ENCODE data around the gene ALDH1B1.
A peak's percentile ranks its signal among the peaks of the same experiment; 100 is the strongest.

Gene ALDH1B1

DNA sequence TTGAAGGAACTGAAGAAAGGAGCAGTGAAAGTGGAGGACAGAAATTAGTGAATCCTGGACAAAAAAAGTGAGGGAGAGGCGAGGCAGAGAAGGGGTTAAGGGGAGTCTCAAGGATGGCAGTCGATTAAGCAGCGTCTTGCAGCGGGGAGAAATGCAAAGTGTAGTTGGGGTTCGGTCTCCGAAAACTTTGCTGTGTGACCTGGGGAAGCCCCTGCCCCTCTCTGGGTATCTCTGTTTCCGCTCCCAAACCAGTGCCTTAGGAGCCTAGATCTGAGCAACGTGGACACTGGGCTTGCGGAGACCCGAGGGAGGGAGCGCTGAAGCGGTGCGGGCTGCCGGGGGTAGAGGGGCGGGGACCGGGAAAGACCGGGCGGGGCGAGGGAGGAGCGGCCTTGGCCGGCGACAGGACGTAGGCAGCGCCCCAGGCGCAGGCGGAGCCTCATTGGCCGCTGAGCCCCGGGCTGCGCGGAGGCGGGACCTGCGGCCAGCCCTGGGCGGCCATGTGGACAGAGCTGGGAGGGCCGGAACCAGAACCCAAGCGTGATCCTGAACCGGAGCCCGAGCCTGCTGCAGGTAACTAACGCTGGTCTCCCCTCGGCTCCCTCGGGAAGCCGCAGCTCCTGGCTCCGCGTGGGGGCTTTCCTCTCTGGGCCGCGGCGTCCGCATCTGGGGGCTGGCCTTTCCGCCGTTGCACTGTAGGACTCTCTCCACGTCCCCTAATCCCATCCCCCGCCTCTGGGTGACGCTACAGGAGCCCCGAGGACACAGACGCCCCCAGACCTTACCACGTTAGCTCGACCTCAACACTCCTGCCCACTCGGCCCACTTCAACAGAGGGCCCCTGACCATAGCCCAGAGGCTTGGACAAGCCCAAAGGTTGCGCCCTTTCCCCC, at the start of gene ALDH1B1:
ALDH1B1 (plus strand) TSS at position 468 of the 893 bp plus-strand sequence. CDS start 3,047 bp downstream, outside the sequence.
- H3K27me3 Mint-ChIP-seq = no peaks in the 10 kb centered on the region
- peaks cover 16% of the 10 kb centered on the region for H3K4me1 Mint-ChIP-seq
- peaks cover 9% of the 10 kb centered on the region for H3K36me3 Mint-ChIP-seq
- H3K4me3 Mint-ChIP-seq = peak within 1 kb of the TSS; percentile 89
- no peaks in the 10 kb centered on the region for H3K9me3 Mint-ChIP-seq
- H3K27ac Mint-ChIP-seq = peak within 1 kb of the TSS; percentile 60

DNA sequence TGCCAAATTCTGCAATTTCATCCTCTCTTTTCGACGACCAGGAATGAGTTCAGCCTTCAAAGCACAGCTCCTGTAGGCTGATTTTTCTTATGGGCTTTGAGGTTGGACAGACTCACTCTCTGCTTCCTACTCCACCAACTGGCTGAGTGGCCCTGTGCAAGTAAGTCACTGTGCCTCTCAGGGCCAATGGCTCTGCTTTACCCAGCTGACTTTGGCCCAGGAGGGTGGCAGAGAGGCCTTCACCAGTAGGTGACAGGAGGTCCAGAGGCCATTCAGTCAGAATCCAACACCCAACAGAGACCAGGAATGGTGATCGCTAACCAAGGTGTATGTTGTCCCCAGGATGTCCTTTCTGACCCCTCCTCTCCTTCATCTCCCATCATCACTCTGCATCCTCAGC, 49.5 kb upstream of the ALDH1B1 start:
- no peaks in the 10 kb centered on the region for H3K36me3 Mint-ChIP-seq
- H3K9me3 Mint-ChIP-seq = no peaks in the 10 kb centered on the region
- H3K4me3 Mint-ChIP-seq = no peak overlapping the region
- no peak overlapping the region for H3K27ac Mint-ChIP-seq
- no peaks in the 10 kb centered on the region for H3K4me1 Mint-ChIP-seq
- H3K27me3 Mint-ChIP-seq = no peaks in the 10 kb centered on the region

DNA sequence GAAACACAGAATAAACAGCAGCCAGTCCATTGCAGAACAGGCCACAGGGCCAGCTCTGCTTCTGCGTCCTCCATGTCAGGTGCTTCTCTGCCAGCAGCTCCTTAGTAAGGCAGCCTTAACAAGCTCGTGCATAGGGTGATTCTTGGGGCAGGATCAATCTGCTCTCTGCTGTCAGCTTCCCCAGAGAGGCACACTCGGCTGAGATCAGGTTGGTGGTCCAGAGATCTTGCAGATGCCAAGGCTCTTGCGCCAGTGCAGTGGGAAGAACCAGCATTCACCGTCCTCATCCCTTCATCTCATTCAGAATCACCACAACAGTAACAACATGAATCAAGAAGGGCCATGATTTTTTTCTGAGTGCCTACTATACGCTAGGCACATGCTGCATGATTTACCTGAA, 49.0 kb upstream of the ALDH1B1 start:
- H3K27me3 Mint-ChIP-seq = peaks cover 2% of the 10 kb centered on the region
- H3K4me3 Mint-ChIP-seq = no peak overlapping the region
- no peaks in the 10 kb centered on the region for H3K9me3 Mint-ChIP-seq
- H3K4me1 Mint-ChIP-seq = no peaks in the 10 kb centered on the region
- no peaks in the 10 kb centered on the region for H3K36me3 Mint-ChIP-seq
- no peak overlapping the region for H3K27ac Mint-ChIP-seq

DNA sequence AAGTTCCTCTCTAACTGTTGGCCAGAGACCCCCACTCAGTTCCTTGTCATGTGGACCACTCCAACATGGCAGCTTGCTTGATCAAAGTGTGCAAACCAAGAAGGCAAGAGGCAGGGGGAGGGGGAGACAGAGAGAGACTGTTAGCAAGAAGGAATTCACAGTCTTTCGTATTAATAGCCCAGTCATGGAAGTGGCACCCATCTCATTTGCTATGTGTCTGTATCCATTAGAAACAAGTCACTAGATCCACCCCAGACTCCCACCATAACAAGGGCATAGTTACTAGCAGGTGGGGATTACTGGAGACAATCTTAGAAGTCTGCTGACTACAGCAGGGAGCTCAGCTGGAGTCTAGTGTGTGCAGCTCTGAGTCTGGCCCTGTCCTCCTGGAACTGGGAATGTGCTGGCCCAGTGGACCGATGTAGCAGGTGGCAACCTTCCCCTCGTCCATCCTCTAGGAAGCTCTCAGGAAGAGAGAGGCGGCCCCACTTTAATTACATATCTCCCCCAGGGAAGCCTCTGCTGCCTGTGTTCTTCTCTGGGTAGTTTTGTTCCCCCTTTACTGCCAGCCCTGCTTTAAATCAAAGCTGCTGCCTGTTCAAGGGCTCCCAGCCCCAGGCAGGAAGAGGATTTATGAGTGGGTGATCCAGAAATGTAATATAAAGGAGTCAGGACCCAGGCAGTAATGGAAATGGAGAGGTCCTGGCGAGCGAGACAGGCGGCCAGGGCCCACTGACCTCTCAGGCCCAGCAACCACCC, 47.8 kb upstream of the ALDH1B1 start:
- Mint-ChIP-seq H3K27ac (no peak overlapping the region), H3K27me3 (peaks cover 2% of the 10 kb centered on the region), H3K4me1 (no peaks in the 10 kb centered on the region), H3K36me3 (no peaks in the 10 kb centered on the region), H3K9me3 (no peaks in the 10 kb centered on the region), H3K4me3 (no peak overlapping the region)

DNA sequence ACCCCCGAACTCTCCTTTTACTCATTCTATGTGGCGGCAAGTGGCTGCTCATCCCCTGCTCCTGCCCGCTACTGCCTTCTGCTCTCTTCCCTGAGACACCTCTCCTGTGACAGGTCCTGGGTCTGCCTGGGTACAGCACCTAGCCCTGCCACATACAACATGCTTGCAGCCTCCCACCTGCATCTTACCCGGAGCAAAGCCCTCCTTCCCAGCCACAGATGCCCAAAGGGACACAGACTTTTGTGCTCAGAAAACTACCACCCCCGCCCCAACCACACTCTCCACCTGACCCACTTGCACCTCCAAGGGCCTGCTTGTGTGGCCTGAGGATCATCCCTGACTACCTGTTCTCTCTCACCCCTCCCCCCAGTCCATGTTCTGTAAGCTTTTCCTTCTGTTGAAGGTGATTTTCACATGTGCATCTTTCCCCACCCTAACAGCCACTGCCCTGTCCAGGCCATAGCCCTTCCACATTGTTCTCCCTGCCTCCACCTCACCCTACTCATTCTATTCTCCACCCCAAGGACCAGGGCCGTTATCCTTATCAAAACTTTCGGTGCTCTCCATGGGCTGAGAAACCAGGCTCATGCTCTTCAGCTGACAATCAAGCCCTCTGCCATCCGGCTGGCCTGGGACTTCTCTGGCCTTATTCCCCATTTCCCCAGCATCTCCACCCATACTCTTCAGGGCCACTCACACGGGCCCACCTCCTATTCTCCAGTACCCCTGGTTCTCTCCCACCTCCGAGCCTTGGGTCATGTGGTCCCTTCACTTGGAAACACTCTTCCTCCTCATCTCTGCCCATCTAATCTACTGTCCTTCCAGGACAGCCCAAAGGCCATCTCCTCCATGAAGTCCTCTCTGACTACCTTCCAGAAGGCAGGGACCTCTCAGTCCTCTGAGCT, 46.4 kb upstream of the ALDH1B1 start:
- H3K4me3 Mint-ChIP-seq = no peak overlapping the region
- H3K9me3 Mint-ChIP-seq = no peaks in the 10 kb centered on the region
- H3K4me1 Mint-ChIP-seq = no peaks in the 10 kb centered on the region
- H3K36me3 Mint-ChIP-seq = no peaks in the 10 kb centered on the region
- peaks cover 2% of the 10 kb centered on the region for H3K27me3 Mint-ChIP-seq
- H3K27ac Mint-ChIP-seq = no peak overlapping the region

DNA sequence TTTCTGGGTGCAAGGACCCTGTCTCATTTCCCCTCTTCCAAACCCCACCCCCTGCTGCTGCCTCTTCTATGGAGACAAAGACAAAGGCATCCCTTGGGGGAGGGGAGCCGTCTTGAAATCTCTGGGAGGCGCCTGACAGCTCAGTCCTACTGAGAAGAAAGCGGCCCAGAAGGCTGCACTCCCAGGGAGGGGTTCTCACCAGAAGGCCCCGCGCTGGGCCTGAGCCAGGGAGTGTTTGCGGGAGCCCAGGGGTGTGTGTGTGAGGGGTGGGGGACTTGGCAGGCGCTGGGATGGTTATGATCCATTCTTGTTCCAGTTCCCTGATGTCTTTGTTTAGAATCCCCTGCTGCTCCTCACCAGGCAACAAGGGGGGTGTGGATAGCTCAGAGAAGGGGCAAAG, 45.7 kb upstream of the ALDH1B1 start:
- Mint-ChIP-seq H3K9me3 (no peaks in the 10 kb centered on the region), H3K27ac (no peak overlapping the region), H3K4me1 (no peaks in the 10 kb centered on the region), H3K36me3 (no peaks in the 10 kb centered on the region), H3K27me3 (peaks cover 2% of the 10 kb centered on the region), H3K4me3 (no peak overlapping the region)

DNA sequence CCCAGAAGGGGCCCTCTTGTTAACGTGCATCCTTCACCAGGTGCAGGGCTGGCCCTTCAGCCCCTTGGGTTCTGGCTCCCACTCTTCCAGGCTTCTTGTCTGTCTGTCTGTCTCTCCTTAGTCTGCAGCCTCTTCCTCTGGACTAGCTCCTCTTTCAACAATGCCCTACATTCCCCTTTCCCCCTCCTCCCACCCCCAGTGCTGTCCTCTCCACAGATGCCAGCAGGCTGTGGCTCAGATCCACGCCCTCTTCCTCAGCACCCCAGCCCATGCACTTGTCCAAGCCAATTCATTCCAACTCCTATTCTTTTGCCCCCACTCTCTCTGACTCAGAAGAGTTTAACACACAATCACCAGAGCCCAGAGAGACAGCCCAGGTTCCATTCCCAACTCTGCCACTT, 45.2 kb upstream of the ALDH1B1 start:
- Mint-ChIP-seq H3K4me3 (no peak overlapping the region), H3K27me3 (peaks cover 2% of the 10 kb centered on the region)

DNA sequence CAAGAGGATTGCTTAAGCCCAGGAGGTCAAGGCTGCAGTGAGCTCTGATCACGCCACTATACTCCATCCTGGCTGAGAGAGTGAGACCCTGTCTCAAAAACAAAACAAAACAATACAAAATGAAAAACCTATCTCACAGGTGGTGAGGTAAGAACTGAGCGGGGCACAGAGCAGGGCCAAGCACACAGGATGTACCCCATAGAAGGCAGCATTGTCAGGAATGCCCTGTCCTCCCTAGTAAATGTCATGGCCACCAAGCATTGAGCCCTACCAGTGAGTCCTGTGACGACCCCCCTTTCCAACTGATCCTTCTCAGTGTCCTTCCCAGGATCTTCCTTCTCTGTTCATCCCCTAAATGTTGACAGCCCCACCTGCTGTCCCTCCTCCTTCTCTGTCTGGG, 44.6 kb upstream of the ALDH1B1 start:
- Mint-ChIP-seq H3K4me1 (no peaks in the 10 kb centered on the region), H3K36me3 (no peaks in the 10 kb centered on the region), H3K4me3 (no peak overlapping the region), H3K27ac (no peak overlapping the region), H3K9me3 (no peaks in the 10 kb centered on the region), H3K27me3 (peaks cover 2% of the 10 kb centered on the region)

More for the DNA sequence above, 45.2 kb upstream of the ALDH1B1 start:
- no peaks in the 10 kb centered on the region for H3K4me1 Mint-ChIP-seq
- no peak overlapping the region for H3K27ac Mint-ChIP-seq
- H3K36me3 Mint-ChIP-seq = no peaks in the 10 kb centered on the region
- no peaks in the 10 kb centered on the region for H3K9me3 Mint-ChIP-seq

DNA sequence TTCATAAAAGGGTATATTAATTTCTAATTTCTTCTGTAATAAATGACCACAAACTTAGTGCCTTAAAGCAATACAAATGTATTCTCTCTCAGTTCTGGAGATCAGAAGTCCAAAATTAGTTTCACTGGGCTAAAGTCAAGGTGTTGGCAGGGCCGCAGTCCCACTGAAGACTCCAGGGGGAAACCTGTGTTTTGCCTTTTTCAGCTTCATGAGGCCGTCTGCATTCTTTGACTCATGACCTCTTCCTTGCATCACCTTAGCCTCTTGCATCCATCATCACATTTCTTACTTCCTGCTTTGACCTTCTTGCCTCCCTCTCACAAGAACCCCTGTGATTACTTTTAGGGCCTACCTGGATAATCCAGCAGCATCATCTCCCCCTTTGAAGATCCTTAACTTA, 42.0 kb upstream of the ALDH1B1 start:
- Mint-ChIP-seq H3K36me3 (no peaks in the 10 kb centered on the region), H3K4me3 (no peak overlapping the region), H3K4me1 (no peaks in the 10 kb centered on the region), H3K27me3 (peaks cover 2% of the 10 kb centered on the region), H3K9me3 (no peaks in the 10 kb centered on the region), H3K27ac (no peak overlapping the region)

DNA sequence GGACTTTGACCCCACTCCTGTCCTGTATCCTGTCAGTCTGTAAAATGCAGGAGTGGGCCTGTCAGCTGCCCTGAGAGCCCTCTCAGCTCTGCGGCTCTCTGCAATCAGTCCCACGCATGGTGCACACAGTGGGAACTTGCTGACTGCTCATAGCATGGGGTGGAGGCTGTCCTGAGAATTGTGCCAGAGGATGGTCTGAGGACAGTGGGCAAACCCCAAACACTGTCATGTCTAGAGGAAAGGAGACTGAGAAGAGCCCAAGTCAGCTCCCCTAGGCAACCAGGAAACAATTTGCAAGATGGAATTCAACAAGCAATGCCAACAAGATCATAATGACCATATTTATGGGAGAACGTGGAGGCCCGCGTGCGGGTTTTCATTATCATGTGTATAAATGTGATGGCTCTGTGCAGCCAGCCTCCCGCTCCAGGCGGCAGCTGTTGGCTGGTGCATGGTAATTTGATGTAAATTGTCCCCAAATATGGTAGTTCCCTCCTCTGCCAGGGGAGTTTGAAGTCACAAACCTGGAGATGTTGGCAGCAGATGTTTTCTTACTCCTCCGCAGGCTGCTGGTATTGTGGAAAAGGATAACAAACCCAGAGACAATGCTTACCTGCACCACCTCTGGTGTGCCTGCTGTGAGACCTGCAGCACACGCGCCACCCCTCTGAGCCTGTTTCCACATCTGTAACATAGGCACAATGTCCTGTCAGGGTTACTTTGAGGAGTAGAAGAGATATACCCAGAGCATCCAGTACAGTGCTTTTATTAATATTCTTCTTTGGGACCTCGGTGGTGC, 39.8 kb upstream of the ALDH1B1 start:
- Mint-ChIP-seq H3K4me3 (no peak overlapping the region), H3K4me1 (no peaks in the 10 kb centered on the region), H3K27ac (no peak overlapping the region), H3K27me3 (peaks cover 2% of the 10 kb centered on the region), H3K36me3 (no peaks in the 10 kb centered on the region), H3K9me3 (no peaks in the 10 kb centered on the region)

DNA sequence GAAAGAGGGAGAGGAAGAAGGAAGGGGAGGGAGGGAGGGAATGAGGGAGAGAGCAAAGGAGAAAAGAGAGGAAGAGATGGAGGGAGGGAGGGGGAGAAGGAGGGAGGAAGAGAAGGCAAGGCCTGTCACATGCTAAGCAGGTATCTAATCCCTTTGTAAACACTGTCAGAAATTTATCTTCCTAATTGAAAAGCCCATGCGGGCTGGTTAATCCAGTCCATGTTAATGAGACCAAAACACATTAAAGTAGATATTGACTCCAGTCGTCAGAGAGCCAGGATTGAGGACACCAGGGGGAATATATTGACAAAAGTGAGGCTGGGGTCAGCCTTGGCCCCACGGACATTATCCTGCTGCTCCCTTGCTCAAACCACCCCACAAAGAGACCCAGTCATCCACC, 37.4 kb upstream of the ALDH1B1 start:
- Mint-ChIP-seq H3K36me3 (no peaks in the 10 kb centered on the region), H3K27ac (no peak overlapping the region), H3K9me3 (no peaks in the 10 kb centered on the region), H3K4me1 (no peaks in the 10 kb centered on the region), H3K27me3 (no peaks in the 10 kb centered on the region), H3K4me3 (no peak overlapping the region)

DNA sequence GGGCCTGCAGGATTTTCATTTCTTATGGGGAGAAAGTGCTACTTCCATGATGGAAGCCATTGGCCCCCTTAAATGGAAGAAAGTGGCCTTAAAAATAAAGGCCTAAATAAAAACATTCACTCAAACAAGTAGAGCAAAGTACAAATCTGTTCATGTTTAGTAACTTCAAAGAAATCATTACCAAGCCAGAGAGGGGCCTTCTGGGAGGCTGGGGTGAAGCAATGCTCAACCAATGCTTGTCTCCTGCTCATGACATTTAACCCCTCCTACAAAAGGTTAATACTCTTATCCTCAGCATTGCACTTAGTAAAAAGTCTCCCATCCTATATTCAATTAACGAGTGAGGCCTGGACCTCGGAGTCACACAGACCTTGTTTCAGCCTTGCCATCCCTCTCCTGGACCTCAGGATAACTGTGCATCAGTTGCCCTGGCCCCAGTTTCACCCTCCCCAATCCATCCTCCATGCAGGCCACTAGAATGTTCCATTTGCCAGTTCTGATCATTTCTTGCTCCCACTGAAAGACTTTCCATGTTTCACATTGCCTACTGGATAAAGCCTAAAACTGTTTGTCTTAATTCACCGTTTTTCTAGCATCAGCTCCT, 36.9 kb upstream of the ALDH1B1 start:
- Mint-ChIP-seq H3K27me3 (no peaks in the 10 kb centered on the region), H3K27ac (no peak overlapping the region), H3K36me3 (no peaks in the 10 kb centered on the region), H3K4me1 (no peaks in the 10 kb centered on the region), H3K9me3 (no peaks in the 10 kb centered on the region), H3K4me3 (no peak overlapping the region)

DNA sequence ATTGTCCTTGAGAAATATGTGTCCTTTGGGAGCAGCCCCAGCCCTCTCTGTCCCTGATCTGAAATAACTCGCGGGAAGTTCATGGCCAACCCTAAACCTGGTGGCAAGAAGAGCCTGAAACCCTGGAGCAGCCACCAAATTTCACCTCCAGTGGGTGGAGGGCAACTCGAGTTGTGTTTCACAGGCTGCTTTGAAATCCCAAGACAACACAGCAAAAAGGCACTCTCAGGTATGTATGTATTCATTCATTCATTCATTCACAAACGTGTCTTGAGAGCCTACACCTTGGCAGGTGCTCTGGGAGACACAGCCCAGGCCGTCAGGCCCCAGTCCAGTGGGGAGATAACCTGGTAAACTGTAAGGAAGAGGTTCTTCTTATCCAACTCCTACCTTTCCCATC, 35.7 kb upstream of the ALDH1B1 start:
- no peaks in the 10 kb centered on the region for H3K36me3 Mint-ChIP-seq
- no peak overlapping the region for H3K27ac Mint-ChIP-seq
- no peak overlapping the region for H3K4me3 Mint-ChIP-seq
- H3K27me3 Mint-ChIP-seq = no peaks in the 10 kb centered on the region
- H3K9me3 Mint-ChIP-seq = no peaks in the 10 kb centered on the region
- no peaks in the 10 kb centered on the region for H3K4me1 Mint-ChIP-seq

DNA sequence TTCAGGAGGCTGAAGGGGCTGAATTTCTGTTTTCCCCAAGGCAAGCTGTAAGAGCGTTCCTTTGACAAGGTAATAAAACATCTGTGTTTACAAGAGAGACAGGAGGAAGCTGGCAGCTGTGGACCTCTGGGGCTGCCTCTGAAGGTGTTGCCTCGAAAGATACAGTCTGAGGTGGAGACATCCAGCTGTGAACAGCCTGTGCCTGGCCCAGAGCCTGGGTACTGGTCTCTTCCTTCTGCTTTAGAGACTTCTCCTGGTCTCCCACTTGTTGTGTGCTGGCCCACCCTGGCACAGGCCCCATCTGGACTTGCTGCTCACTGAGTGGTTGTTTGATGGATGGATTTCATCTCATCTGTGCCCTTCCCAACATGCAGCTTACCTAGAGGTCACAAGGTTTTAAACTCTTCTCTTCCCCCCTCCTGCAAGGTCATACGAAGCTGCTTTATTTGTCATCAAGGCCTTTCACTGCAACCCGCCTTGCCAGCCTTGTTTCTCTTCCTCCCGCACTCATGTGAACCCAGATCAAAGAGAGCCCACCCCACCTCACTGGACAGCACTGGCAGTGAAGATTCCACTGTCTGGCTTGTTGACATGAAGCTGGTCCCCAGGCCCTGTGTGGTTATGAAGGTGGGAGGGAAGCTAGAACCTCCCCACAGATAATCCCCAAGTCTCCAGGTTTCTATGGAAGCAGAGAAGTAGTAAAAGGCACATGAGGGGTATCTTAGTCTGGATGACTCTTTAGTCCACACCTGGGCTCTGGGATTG, 35.0 kb upstream of the ALDH1B1 start:
- H3K36me3 Mint-ChIP-seq = no peaks in the 10 kb centered on the region
- no peaks in the 10 kb centered on the region for H3K9me3 Mint-ChIP-seq
- no peaks in the 10 kb centered on the region for H3K27me3 Mint-ChIP-seq
- H3K4me1 Mint-ChIP-seq = no peaks in the 10 kb centered on the region
- no peak overlapping the region for H3K27ac Mint-ChIP-seq
- no peak overlapping the region for H3K4me3 Mint-ChIP-seq
